HEK293 (cell line): ENCODE data around the gene ZBED3.

Experiments used
- CTCF ChIA-PET: fragments of 350-600 bp; formaldehyde crosslinking; extraction: SDS; loops from one replicate; lab custom pipeline; 2021; ENCODE audit warnings: antibody characterized with exemption; lab: Yijun Ruan, JAX
- POLR2A ChIA-PET: fragments of 300-600 bp; formaldehyde crosslinking; extraction: SDS; loops from one replicate; lab custom pipeline; 2020; ENCODE audit warnings: antibody characterized with exemption, inconsistent platforms; lab: Yijun Ruan, JAX
- H3K27ac ChIP-seq: fragments of 200-500 bp; sonication (Bioruptor generic); 2 replicates; pipeline ENCODE4 v1.5.1; 2014; ENCODE audit warnings: low read depth, low read length, control low read depth, inconsistent platforms; ENCODE audit errors: extremely low read depth
- H3K36me3 ChIP-seq, 2 experiments: fragments of 200-500 bp in 1 of 2; sonication (Bioruptor generic) in 1 of 2; 1 replicate in 1 of 2; 2 replicates in 1 of 2; pipeline ENCODE4 v1.5.1; 2014 to 2017; ENCODE audit warnings: inconsistent platforms in 2 of 2, low read length in 2 of 2; ENCODE audit not compliant: control insufficient read depth in 2 of 2, insufficient read depth in 1 of 2
- H3K4me1 ChIP-seq: fragments of 200-500 bp; sonication (Bioruptor generic); 2 replicates; pipeline ENCODE4 v1.5.1; 2014; ENCODE audit warnings: mild to moderate bottlenecking, low read length, inconsistent platforms; ENCODE audit not compliant: control insufficient read depth, insufficient read depth
- H3K4me3 ChIP-seq: 2 replicates; pipeline ENCODE4 v1.5.1; 2011; ENCODE audit warnings: low read depth, mild to moderate bottlenecking, control low read depth, low read length, moderate library complexity
- H3K9me3 ChIP-seq: fragments of 200-500 bp; sonication (Bioruptor generic); 2 replicates; pipeline ENCODE4 v1.5.1; 2014; ENCODE audit warnings: low read depth, low read length, inconsistent platforms; ENCODE audit not compliant: control insufficient read depth, insufficient read depth
- GFI1B ChIP-seq: fragments of 450-650 bp; formaldehyde crosslinking; IDR thresholded peaks from 2 replicates; pipeline ENCODE4 v1.5.1; 2016; ENCODE audit warnings: missing biosample characterization, missing genetic modification characterization
- REPIN1 ChIP-seq: fragments of 450-650 bp; formaldehyde crosslinking; IDR thresholded peaks from 2 replicates; pipeline ENCODE4 v1.5.1; 2017; ENCODE audit warnings: missing biosample characterization, missing genetic modification characterization, low read depth
- SCRT2 ChIP-seq: fragments of 450-650 bp; formaldehyde crosslinking; IDR thresholded peaks from 2 replicates; pipeline ENCODE4 v1.5.1; 2016; ENCODE audit warnings: missing biosample characterization, missing genetic modification characterization
- SP2 ChIP-seq: fragments of 450-650 bp; formaldehyde crosslinking; IDR thresholded peaks from 2 replicates; pipeline ENCODE4 v1.5.1; 2016; ENCODE audit warnings: missing biosample characterization, missing genetic modification characterization
- SP7 ChIP-seq: fragments of 450-650 bp; formaldehyde crosslinking; IDR thresholded peaks from 2 replicates; pipeline ENCODE4 v1.5.1; 2016; ENCODE audit warnings: missing biosample characterization, missing genetic modification characterization
- ZBTB8A ChIP-seq: fragments of 450-650 bp; formaldehyde crosslinking; IDR thresholded peaks from 2 replicates; pipeline ENCODE4 v1.5.1; 2016; ENCODE audit warnings: missing biosample characterization, missing genetic modification characterization
- ZEB2 ChIP-seq: fragments of 450-650 bp; formaldehyde crosslinking; IDR thresholded peaks from 2 replicates; pipeline ENCODE4 v1.5.1; 2016; ENCODE audit warnings: missing biosample characterization, missing genetic modification characterization
- ZFHX2 ChIP-seq: fragments of 450-650 bp; formaldehyde crosslinking; conservative IDR thresholded peaks from 2 replicates; pipeline ENCODE4 v1.5.1; 2016; ENCODE audit warnings: missing biosample characterization, missing genetic modification characterization
- ZFP41 ChIP-seq: fragments of 450-650 bp; formaldehyde crosslinking; IDR thresholded peaks from 2 replicates; pipeline ENCODE4 v1.5.1; 2016; ENCODE audit warnings: missing biosample characterization, missing genetic modification characterization, borderline replicate concordance
- ZNF174 ChIP-seq: fragments of 450-650 bp; formaldehyde crosslinking; IDR thresholded peaks from 2 replicates; pipeline ENCODE4 v1.5.0; 2017; ENCODE audit warnings: missing biosample characterization, mild to moderate bottlenecking, missing genetic modification characterization
- ZNF292 ChIP-seq: fragments of 450-650 bp; formaldehyde crosslinking; IDR thresholded peaks from 2 replicates; pipeline ENCODE4 v1.5.1; 2016; ENCODE audit warnings: low read depth, missing biosample characterization, missing genetic modification characterization, borderline replicate concordance
- ZNF394 ChIP-seq: fragments of 450-650 bp; formaldehyde crosslinking; IDR thresholded peaks from 2 replicates; pipeline ENCODE4 v1.5.1; 2016; ENCODE audit warnings: missing biosample characterization, missing genetic modification characterization, mild to moderate bottlenecking, moderate library complexity, borderline replicate concordance
- ZNF549 ChIP-seq: fragments of 450-650 bp; IDR thresholded peaks from 2 replicates; pipeline ENCODE4 v1.5.1; 2018; ENCODE audit warnings: missing biosample characterization, missing genetic modification characterization, mild to moderate bottlenecking, inconsistent platforms, moderate library complexity
- ZNF558 ChIP-seq: fragments of 450-650 bp; formaldehyde crosslinking; IDR thresholded peaks from 2 replicates; pipeline ENCODE4 v1.5.1; 2016; ENCODE audit warnings: missing biosample characterization, missing genetic modification characterization
- ZSCAN16 ChIP-seq: fragments of 450-650 bp; formaldehyde crosslinking; IDR thresholded peaks from 2 replicates; pipeline ENCODE4 v1.5.1; 2016; ENCODE audit warnings: missing biosample characterization, missing genetic modification characterization
- TF ChIP-seq, protein P1 (sequence below): fragments of 450-650 bp; IDR thresholded peaks from 2 replicates; pipeline ENCODE4 v1.5.1; 2018; ENCODE audit warnings: missing biosample characterization, missing genetic modification characterization
- TF ChIP-seq, protein P2 (sequence below): sonication (generic); formaldehyde crosslinking; IDR thresholded peaks from 2 replicates; pipeline ENCODE4 v1.8.1; 2022; ENCODE audit warnings: mild to moderate bottlenecking, moderate library complexity, missing genetic modification reagents
- TF ChIP-seq, protein P3 (sequence below): fragments of 450-650 bp; formaldehyde crosslinking; conservative IDR thresholded peaks from 2 replicates; pipeline ENCODE4 v1.5.1; 2016; ENCODE audit warnings: low read depth, missing biosample characterization, missing genetic modification characterization
- TF ChIP-seq, protein P4 (sequence below): fragments of 450-650 bp; formaldehyde crosslinking; IDR thresholded peaks from 2 replicates; pipeline ENCODE4 v1.5.1; 2017; ENCODE audit warnings: missing biosample characterization, mild to moderate bottlenecking, missing genetic modification characterization, moderate library complexity
- TF ChIP-seq, protein P5 (sequence below): fragments of 450-650 bp; formaldehyde crosslinking; IDR thresholded peaks from 2 replicates; pipeline ENCODE4 v1.5.1; 2016; ENCODE audit warnings: missing biosample characterization, missing genetic modification characterization
- TF ChIP-seq, protein P6 (sequence below): fragments of 450-650 bp; formaldehyde crosslinking; IDR thresholded peaks from 2 replicates; pipeline ENCODE4 v1.5.1; 2016; ENCODE audit warnings: missing biosample characterization, missing genetic modification characterization

Gene ZBED3

DNA sequence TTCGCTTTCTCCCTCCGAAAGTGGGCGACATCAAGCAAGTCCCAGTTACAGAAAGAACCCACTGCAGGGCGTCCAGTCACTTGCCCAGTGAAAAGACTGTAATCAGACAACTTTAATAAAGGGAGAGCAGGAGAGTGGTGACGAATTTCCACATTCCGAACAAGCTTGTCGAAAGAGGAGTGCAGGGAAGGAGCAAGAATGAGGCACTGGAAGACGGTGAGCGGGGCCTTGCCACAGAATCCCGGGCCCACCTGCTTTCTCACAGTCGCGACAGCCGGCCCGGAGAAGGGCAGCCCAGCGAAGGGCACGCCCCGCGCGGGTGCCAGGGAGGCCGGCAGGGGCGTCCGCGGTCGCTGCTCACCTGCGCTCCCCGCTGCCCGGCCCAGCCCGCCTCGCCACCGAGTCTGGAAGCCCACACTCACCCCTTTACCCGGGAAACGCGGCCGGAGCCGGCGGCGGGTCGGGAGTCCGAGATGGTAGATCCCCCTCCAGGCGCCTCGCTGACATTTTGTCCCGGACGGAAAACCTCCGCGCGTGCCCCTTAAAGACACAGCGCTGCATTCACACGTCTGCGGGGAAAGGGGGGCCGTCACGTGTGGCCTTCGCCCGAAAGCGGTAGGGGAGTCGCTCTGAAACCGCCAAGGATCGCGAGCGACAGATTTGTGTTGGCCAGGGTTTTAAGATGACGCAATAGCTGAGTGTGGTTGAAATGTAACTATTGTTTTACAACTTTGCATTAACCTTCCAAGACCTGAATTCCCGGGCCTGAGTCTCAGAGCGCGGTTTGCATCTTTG lies at the start of gene ZBED3 (continued):
- TF ChIP-seq, protein P1, sequence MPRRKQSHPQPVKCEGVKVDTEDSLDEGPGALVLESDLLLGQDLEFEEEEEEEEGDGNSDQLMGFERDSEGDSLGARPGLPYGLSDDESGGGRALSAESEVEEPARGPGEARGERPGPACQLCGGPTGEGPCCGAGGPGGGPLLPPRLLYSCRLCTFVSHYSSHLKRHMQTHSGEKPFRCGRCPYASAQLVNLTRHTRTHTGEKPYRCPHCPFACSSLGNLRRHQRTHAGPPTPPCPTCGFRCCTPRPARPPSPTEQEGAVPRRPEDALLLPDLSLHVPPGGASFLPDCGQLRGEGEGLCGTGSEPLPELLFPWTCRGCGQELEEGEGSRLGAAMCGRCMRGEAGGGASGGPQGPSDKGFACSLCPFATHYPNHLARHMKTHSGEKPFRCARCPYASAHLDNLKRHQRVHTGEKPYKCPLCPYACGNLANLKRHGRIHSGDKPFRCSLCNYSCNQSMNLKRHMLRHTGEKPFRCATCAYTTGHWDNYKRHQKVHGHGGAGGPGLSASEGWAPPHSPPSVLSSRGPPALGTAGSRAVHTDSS = no peak; the same call in 1 of the 2 replicates
- TF ChIP-seq ZFP41 (tag by site-specific recombination) (no peak), ZNF292 (no peak), ZBTB8A (tag by site-specific recombination) (peak; percentile 98), GFI1B (tag by site-specific recombination) (peak; percentile 71), ZNF174 (tag by site-specific recombination) (0 out of 2 replicates have a peak, but pooled peaks have one; percentile 24), ZFHX2 (peak; percentile 12; the same call in 1 of the 2 replicates), ZNF558 (peak; percentile 75; the same call in 1 of the 2 replicates), REPIN1 (peak; percentile 14; the same call in 1 of the 2 replicates), ZNF549 (tag by site-specific recombination) (no peak)
- TF ChIP-seq, protein P2, sequence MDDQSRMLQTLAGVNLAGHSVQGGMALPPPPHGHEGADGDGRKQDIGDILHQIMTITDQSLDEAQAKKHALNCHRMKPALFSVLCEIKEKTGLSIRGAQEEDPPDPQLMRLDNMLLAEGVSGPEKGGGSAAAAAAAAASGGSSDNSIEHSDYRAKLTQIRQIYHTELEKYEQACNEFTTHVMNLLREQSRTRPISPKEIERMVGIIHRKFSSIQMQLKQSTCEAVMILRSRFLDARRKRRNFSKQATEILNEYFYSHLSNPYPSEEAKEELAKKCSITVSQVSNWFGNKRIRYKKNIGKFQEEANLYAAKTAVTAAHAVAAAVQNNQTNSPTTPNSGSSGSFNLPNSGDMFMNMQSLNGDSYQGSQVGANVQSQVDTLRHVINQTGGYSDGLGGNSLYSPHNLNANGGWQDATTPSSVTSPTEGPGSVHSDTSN = peak; percentile 28; the same call in 1 of the 2 replicates

DNA sequence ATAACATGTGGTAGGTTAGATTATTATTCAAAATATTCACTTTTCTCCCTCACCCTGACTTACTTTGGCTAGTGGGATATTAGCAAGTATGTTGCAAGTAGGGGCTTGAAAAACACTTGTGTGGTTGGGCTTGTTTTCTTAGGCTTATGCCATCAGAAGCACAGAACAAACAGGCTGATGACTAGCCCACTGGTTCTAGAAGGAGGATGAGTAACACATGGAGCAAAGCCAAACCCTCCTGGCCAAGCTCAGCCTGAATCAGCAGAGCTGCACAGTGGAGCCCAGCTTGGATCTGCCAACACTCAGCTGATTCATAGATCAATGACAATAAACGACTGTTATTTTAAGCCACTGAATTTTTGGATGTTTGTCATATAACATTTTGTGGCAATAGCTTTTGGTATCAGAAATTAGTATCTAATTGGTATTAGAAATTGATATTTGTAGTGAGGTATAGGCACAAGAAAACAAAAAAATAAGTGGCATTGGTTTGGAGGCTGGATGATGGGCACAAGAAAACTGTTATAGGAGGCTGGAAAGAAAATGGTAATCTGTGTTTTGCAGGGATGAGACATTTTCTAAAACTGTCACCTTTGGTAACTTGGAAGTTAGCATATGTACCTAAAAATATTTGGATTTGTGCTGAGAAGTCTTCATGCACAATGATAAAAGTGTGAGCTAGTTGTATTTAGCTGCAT lies 46.1 kb upstream of the ZBED3 start:
- CTCF ChIA-PET = interaction anchor here (0.6 to 4.1 kb wide), 6 partner anchors 11 to 1727 kb away, joined by 3 to 32 read pairs (median 3); no protein-coding TSS in a partner anchor
- TF ChIP-seq, protein P3, sequence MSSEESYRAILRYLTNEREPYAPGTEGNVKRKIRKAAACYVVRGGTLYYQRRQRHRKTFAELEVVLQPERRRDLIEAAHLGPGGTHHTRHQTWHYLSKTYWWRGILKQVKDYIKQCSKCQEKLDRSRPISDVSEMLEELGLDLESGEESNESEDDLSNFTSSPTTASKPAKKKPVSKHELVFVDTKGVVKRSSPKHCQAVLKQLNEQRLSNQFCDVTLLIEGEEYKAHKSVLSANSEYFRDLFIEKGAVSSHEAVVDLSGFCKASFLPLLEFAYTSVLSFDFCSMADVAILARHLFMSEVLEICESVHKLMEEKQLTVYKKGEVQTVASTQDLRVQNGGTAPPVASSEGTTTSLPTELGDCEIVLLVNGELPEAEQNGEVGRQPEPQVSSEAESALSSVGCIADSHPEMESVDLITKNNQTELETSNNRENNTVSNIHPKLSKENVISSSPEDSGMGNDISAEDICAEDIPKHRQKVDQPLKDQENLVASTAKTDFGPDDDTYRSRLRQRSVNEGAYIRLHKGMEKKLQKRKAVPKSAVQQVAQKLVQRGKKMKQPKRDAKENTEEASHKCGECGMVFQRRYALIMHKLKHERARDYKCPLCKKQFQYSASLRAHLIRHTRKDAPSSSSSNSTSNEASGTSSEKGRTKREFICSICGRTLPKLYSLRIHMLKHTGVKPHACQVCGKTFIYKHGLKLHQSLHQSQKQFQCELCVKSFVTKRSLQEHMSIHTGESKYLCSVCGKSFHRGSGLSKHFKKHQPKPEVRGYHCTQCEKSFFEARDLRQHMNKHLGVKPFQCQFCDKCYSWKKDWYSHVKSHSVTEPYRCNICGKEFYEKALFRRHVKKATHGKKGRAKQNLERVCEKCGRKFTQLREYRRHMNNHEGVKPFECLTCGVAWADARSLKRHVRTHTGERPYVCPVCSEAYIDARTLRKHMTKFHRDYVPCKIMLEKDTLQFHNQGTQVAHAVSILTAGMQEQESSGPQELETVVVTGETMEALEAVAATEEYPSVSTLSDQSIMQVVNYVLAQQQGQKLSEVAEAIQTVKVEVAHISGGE (tag by site-specific recombination) = no peak
- TF ChIP-seq, protein P4, sequence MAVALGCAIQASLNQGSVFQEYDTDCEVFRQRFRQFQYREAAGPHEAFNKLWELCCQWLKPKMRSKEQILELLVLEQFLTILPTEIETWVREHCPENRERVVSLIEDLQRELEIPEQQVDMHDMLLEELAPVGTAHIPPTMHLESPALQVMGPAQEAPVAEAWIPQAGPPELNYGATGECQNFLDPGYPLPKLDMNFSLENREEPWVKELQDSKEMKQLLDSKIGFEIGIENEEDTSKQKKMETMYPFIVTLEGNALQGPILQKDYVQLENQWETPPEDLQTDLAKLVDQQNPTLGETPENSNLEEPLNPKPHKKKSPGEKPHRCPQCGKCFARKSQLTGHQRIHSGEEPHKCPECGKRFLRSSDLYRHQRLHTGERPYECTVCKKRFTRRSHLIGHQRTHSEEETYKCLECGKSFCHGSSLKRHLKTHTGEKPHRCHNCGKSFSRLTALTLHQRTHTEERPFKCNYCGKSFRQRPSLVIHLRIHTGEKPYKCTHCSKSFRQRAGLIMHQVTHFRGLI (tag by site-specific recombination) = peak; percentile 99
- TF ChIP-seq, protein P5, sequence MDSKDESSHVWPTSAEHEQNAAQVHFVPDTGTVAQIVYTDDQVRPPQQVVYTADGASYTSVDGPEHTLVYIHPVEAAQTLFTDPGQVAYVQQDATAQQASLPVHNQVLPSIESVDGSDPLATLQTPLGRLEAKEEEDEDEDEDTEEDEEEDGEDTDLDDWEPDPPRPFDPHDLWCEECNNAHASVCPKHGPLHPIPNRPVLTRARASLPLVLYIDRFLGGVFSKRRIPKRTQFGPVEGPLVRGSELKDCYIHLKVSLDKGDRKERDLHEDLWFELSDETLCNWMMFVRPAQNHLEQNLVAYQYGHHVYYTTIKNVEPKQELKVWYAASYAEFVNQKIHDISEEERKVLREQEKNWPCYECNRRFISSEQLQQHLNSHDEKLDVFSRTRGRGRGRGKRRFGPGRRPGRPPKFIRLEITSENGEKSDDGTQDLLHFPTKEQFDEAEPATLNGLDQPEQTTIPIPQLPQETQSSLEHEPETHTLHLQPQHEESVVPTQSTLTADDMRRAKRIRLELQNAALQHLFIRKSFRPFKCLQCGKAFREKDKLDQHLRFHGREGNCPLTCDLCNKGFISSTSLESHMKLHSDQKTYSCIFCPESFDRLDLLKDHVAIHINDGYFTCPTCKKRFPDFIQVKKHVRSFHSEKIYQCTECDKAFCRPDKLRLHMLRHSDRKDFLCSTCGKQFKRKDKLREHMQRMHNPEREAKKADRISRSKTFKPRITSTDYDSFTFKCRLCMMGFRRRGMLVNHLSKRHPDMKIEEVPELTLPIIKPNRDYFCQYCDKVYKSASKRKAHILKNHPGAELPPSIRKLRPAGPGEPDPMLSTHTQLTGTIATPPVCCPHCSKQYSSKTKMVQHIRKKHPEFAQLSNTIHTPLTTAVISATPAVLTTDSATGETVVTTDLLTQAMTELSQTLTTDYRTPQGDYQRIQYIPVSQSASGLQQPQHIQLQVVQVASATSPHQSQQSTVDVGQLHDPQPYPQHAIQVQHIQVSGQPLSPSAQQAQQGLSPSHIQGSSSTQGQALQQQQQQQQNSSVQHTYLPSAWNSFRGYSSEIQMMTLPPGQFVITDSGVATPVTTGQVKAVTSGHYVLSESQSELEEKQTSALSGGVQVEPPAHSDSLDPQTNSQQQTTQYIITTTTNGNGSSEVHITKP = 0 out of 2 replicates have a peak, but pooled peaks have one; percentile 17
- peak; percentile 86 for TF ChIP-seq ZEB2
- no peak for TF ChIP-seq ZNF174 (tag by site-specific recombination)
- TF ChIP-seq ZNF394 (tag by site-specific recombination) = peak; percentile 36; the same call in 1 of the 2 replicates
- TF ChIP-seq SCRT2 (tag by site-specific recombination) = peak; percentile 77
- TF ChIP-seq SP2 (tag by site-specific recombination) = no peak
- 0 out of 2 replicates have a peak, but pooled peaks have one; percentile 21 for TF ChIP-seq SP7 (tag by site-specific recombination)
- TF ChIP-seq ZSCAN16 = peak; percentile 29; the same call in 1 of the 2 replicates
- peak; percentile 35; the same call in 1 of the 2 replicates for TF ChIP-seq ZNF558
- TF ChIP-seq, protein P6, sequence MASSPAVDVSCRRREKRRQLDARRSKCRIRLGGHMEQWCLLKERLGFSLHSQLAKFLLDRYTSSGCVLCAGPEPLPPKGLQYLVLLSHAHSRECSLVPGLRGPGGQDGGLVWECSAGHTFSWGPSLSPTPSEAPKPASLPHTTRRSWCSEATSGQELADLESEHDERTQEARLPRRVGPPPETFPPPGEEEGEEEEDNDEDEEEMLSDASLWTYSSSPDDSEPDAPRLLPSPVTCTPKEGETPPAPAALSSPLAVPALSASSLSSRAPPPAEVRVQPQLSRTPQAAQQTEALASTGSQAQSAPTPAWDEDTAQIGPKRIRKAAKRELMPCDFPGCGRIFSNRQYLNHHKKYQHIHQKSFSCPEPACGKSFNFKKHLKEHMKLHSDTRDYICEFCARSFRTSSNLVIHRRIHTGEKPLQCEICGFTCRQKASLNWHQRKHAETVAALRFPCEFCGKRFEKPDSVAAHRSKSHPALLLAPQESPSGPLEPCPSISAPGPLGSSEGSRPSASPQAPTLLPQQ = peak; percentile 69; the same call in 1 of the 2 replicates

More for the DNA sequence above, 46.1 kb upstream of the ZBED3 start:
- no peak overlapping the region for H3K4me3 ChIP-seq
- H3K27ac ChIP-seq = no peak overlapping the region
- no peaks in the 10 kb centered on the region for H3K4me1 ChIP-seq
- no peaks in the 10 kb centered on the region for H3K9me3 ChIP-seq
- POLR2A ChIA-PET = no interaction called here
- H3K36me3 ChIP-seq = no peaks in the 10 kb centered on the region
